IMR-90 (cell line): ENCODE measurements around the gene SETD3. TPM values are rescaled to one million over a fixed set of nuclear protein-coding genes. Genes with fewer than 3 reads are reported as not detected.

Experiments used
- ATAC-seq: fragments of 200-7000 bp; cut with Tn5 transposase; 2 replicates; pipeline ENCODE4 v1.9.1; 2020; ENCODE audit warnings: low read depth, mild to moderate bottlenecking, moderate library complexity
- BruUV-seq: library from RNA; stranded (reverse); fragments of 400-500 nt; replicated peaks from 2 replicates; lab custom pipeline; 2021; lab: Mats Ljungman, UMichigan
- CTCF ChIA-PET: fragments of 300-600 bp; formaldehyde crosslinking; extraction: SDS; loops from one replicate; lab custom pipeline; 2021; ENCODE audit warnings: antibody characterized with exemption; lab: Yijun Ruan, JAX
- POLR2A ChIA-PET: fragments of 300-600 bp; sonication (Branson Sonifier 250); formaldehyde crosslinking; loops from one replicate; lab custom pipeline; 2022; ENCODE audit warnings: antibody characterized with exemption; ENCODE audit not compliant: unreplicated experiment; lab: Charles Lee
- DNase-seq: peaks from one replicate; pipeline ENCODE4 v3.0.0; 2013
- H2AFZ ChIP-seq: replicated peaks from 2 replicates; pipeline ENCODE3; 2013; ENCODE audit warnings: low read length, mild to moderate bottlenecking; ENCODE audit not compliant: poor library complexity
- H2AK5ac ChIP-seq: 2 replicates; pipeline ENCODE4 v1.6.1; 2013; ENCODE audit warnings: low read depth, low read length, inconsistent platforms
- H2AK9ac ChIP-seq: replicated peaks from 2 replicates; pipeline ENCODE3; 2013; ENCODE audit warnings: mild to moderate bottlenecking, low read depth, low read length, moderate library complexity; ENCODE audit not compliant: poor library complexity
- H2BK120ac ChIP-seq: 2 replicates; pipeline ENCODE4 v1.6.1; 2013; ENCODE audit warnings: low read depth, low read length, inconsistent platforms
- H2BK15ac ChIP-seq: 3 replicates; pipeline ENCODE4 v1.6.1; 2013; ENCODE audit warnings: low read depth, low read length, inconsistent platforms
- H2BK20ac ChIP-seq: 2 replicates; pipeline ENCODE4 v1.6.1; 2013; ENCODE audit warnings: low read depth, mild to moderate bottlenecking, inconsistent platforms, low read length, moderate library complexity
- H2BK5ac ChIP-seq: 2 replicates; pipeline ENCODE4 v1.6.1; 2013; ENCODE audit warnings: mild to moderate bottlenecking, low read depth, low read length, inconsistent platforms; ENCODE audit not compliant: poor library complexity, severe bottlenecking
- H3K14ac ChIP-seq: replicated peaks from 2 replicates; pipeline ENCODE4 v1.6.1; 2013; ENCODE audit warnings: low read depth, low read length, inconsistent platforms
- H3K18ac ChIP-seq: 2 replicates; pipeline ENCODE4 v1.6.1; 2013; ENCODE audit warnings: low read depth, low read length, control low read depth
- H3K23ac ChIP-seq: 2 replicates; pipeline ENCODE4 v1.6.1; 2013; ENCODE audit warnings: low read depth, low read length, inconsistent platforms
- H3K27ac ChIP-seq: 2 replicates; pipeline ENCODE4 v1.5.1; 2013; ENCODE audit warnings: mild to moderate bottlenecking, control low read depth, low read length; ENCODE audit not compliant: insufficient read depth
- H3K27me3 ChIP-seq: 2 replicates; pipeline ENCODE4 v1.6.1; 2013; ENCODE audit warnings: low read length; ENCODE audit not compliant: control insufficient read depth, insufficient read depth
- H3K36me3 ChIP-seq: 2 replicates; pipeline ENCODE4 v1.6.1; 2013; ENCODE audit warnings: low read length, mixed read lengths; ENCODE audit not compliant: control insufficient read depth, insufficient read depth
- H3K4ac ChIP-seq: 2 replicates; pipeline ENCODE4 v1.6.1; 2013; ENCODE audit warnings: low read depth, low read length, inconsistent platforms
- H3K4me1 ChIP-seq: 2 replicates; pipeline ENCODE4 v1.6.1; 2013; ENCODE audit warnings: low read length, mixed read lengths; ENCODE audit not compliant: control insufficient read depth, insufficient read depth
- H3K4me2 ChIP-seq: 2 replicates; pipeline ENCODE4 v1.6.1; 2013; ENCODE audit warnings: low read depth, mild to moderate bottlenecking, control low read depth, low read length, moderate library complexity
- H3K4me3 ChIP-seq: 2 replicates; pipeline ENCODE4 v1.5.1; 2013; ENCODE audit warnings: low read depth, mild to moderate bottlenecking, control low read depth, low read length, moderate library complexity; ENCODE audit not compliant: insufficient read depth
- H3K56ac ChIP-seq: 2 replicates; pipeline ENCODE4 v1.6.1; 2013; ENCODE audit warnings: low read length, inconsistent platforms; ENCODE audit not compliant: insufficient read depth; ENCODE audit errors: extremely low read depth
- H3K79me1 ChIP-seq, 2 experiments: 2 replicates each; pipeline ENCODE4 v1.6.1; 2013; ENCODE audit warnings: low read length in 2 of 2, inconsistent platforms in 1 of 2, low read depth in 1 of 2
- H3K9ac ChIP-seq: 2 replicates; pipeline ENCODE4 v1.6.1; 2013; ENCODE audit warnings: low read depth, low read length, control low read depth
- H3K9me1 ChIP-seq: 2 replicates; pipeline ENCODE4 v1.6.1; 2013; ENCODE audit warnings: low read length, inconsistent platforms; ENCODE audit not compliant: insufficient read depth
- H3K9me3 ChIP-seq: 2 replicates; pipeline ENCODE4 v1.6.1; 2013; ENCODE audit warnings: low read length; ENCODE audit not compliant: control insufficient read depth, insufficient read depth
- H4K20me1 ChIP-seq: 2 replicates; pipeline ENCODE4 v1.6.1; 2013; ENCODE audit warnings: low read length, inconsistent platforms; ENCODE audit not compliant: insufficient read depth
- H4K5ac ChIP-seq: 2 replicates; pipeline ENCODE4 v1.6.1; 2013; ENCODE audit warnings: mild to moderate bottlenecking, low read depth, low read length, control low read depth
- H4K8ac ChIP-seq, 2 experiments: 2 replicates each; pipeline ENCODE4 v1.6.1; 2013; ENCODE audit warnings: low read depth in 2 of 2, low read length in 2 of 2, control low read depth in 1 of 2, inconsistent platforms in 1 of 2
- H4K91ac ChIP-seq: 2 replicates; pipeline ENCODE4 v1.6.1; 2013; ENCODE audit warnings: low read depth, low read length, inconsistent platforms; ENCODE audit not compliant: insufficient read depth
- BHLHE40 ChIP-seq: fragments of 150-350 bp; IDR thresholded peaks from 2 replicates; pipeline ENCODE4 v1.6.1; 2016; ENCODE audit warnings: mild to moderate bottlenecking, low read depth, low read length
- WGBS, 2 experiments: methylation state at CpG; one replicate each; pipeline versions ENCODE4 v1.1.5 to v1.1.7; 2013; ENCODE audit warnings: missing lambda C conversion rate in 2 of 2; ENCODE audit not compliant: insufficient read length in 1 of 2; ENCODE audit errors: extremely low coverage in 2 of 2; 5-methylcytosine and 5-hydroxymethylcytosine counted together
- dilution Hi-C: fragments of 300-500 bp; cut with HindIII; formaldehyde crosslinking; loops from one replicate; pipeline ENCODE4 v1.14.3; 2018; ENCODE audit warnings: low sequenced_read_pairs; ENCODE audit not compliant: unreplicated experiment
- in situ Hi-C: fragments of 300-500 bp; cut with MboI; formaldehyde crosslinking; loops from 3 replicates; pipeline ENCODE4 v1.14.3; 2019; ENCODE audit warnings: low sequenced_read_pairs, inconsistent platforms, mixed read lengths
- intact Hi-C: fragments of 100-400 bp; cut with micrococcal nuclease; formaldehyde crosslinking; loops from 2 replicates; pipeline ENCODE4 v1.10.0; 2022
- polyA plus RNA-seq, 3 experiments: library from polyadenylated mRNA; depleted of rRNA; stranded (reverse); fragments of >200 nt; gene quantifications; 2 replicates each; pipeline ENCODE4 v1.2.3, GENCODE V29; 2012; ENCODE audit warnings: low replicate concordance in 1 of 3
- total RNA-seq: library from RNA; depleted of rRNA; stranded (reverse); fragments of >200 nt; gene quantifications from 2 replicates; pipeline ENCODE4 v1.2.3, GENCODE V29; 2012

Gene SETD3
- total and polyA plus RNA-seq, 2 of the 4 experiments (the other 2 are of a cell fraction), result 18.8 to 31.9 TPM

DNA sequence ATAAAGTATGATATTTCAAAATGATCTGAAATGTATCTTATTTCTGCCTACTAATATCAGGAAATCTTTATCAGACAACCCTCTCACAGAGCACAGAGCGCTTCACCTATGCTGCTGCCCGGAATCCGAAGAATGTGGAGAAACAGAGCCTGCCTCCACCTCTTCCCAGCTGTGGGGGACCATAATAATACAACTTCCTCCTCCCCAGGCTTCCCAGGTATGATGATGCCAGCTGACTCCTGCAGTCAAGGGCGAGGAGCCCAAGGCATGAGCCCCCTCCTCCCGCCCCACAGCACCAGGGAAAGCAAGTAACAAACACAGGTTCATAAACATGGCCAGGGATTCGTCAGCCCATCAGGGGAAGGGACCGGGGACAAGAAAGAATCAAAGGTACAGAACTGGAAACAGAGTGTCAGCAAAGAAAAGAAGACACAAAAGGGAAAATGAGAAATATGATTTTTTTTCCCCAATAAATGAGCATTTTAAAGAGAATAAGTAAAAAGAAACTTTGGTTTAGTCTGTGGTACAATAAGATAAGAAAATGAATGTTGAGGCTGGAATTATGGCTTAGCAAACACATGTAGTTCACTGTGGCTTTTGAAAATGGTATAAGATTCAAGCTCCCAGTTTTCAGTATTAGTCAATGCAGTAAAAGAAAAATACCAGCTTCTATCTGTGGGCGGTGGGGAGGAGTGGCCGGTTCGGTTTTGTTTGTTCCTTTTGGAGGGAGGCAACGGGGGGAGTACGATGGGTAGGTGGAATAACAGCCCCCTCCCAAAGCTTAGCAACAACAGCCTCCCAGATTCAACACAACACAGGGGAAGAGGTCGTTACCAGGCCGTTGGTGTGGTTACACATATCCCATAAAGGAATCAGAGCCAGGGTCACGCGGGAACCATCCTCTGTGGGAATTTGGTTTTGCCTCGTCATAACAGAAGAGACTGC lies 68.3 kb downstream of the SETD3 start:
- no peak overlapping the region for H3K56ac ChIP-seq
- DNase-seq (peak; percentile 25), ATAC-seq (no peak)
- H2BK120ac ChIP-seq, result no peak overlapping the region
- POLR2A ChIA-PET, result no interaction called here
- H4K8ac ChIP-seq, result no peak overlapping the region
- H3K9me3 ChIP-seq, result no peaks in the 10 kb centered on the region
- H3K79me1 ChIP-seq, result peaks cover 0 to 4% of the 10 kb centered on the region in 2 experiments; a peak in 1 of 4 replicates
- no peaks in the 10 kb centered on the region for H3K27me3 ChIP-seq
- H2AK5ac ChIP-seq, result no peak overlapping the region
- H3K27ac ChIP-seq, result no peak overlapping the region
- BruUV-seq, result no TSS peak
- CTCF ChIA-PET, result interaction anchor here (0.7 to 1.3 kb wide), 2 partner anchors 11 to 20 kb away, joined by 3 read pairs; no protein-coding TSS in a partner anchor
- H3K18ac ChIP-seq, result no peak overlapping the region
- H3K4me3 ChIP-seq, result no peak overlapping the region
- H4K20me1 ChIP-seq, result no peaks in the 10 kb centered on the region; the same call in 1 of the 2 replicates
- H3K14ac ChIP-seq, result no peak overlapping the region
- peaks cover 13% of the 10 kb centered on the region; the same call in 1 of the 2 replicates for H3K36me3 ChIP-seq
- H4K91ac ChIP-seq, result no peak overlapping the region
- in situ Hi-C loops (loop anchor here (10.0 kb wide), 1 partner anchor 88 kb away; no protein-coding TSS in a partner anchor), intact Hi-C loops (no loop called here), dilution Hi-C loops (no loop called here)
- H3K9me1 ChIP-seq, result no peaks in the 10 kb centered on the region
- H3K23ac ChIP-seq, result no peak overlapping the region
- no peak overlapping the region; the same call in 1 of the 2 replicates for H3K4ac ChIP-seq
- H2BK5ac ChIP-seq, result no peak overlapping the region
- no CpG with 5 or more reads among the region's 17 CpGs for WGBS, 2 experiments
- no peak for TF ChIP-seq BHLHE40
- no peak overlapping the region for H3K9ac ChIP-seq
- no peak overlapping the region for H4K5ac ChIP-seq
- H3K4me1 ChIP-seq, result no peaks in the 10 kb centered on the region; the same call in 1 of the 2 replicates
- H2BK20ac ChIP-seq, result no peak overlapping the region
- peak overlapping the region; percentile 50 for H2AK9ac ChIP-seq
- H2AFZ ChIP-seq, result no peak overlapping the region
- H2BK15ac ChIP-seq, result no peak overlapping the region
- no peak overlapping the region for H3K4me2 ChIP-seq
